CD4-positive, alpha-beta T cell treated with Interleukin-10 for 1 hour (primary cell): ENCODE measurements around the gene SLC35F4.
"Not testable (repeated sequence)": the region's sequence is repeated elsewhere in the genome, so short reads cannot be mapped to it uniquely, and the experiment has no call there.

Experiments used
- DNase-seq: peaks from one replicate; pipeline ENCODE4 v3.0.0-alpha.2; 2020

SLC35F4 gene

GRCh38 chr14:57714487-57714931, 151.4 kb downstream of the SLC35F4 start:
- no peak for DNase-seq

- no peak for DNase-seq
Measured at GRCh38 chr14:57712698-57713097, 153.2 kb downstream of the SLC35F4 start.

GRCh38 chr14:57712102-57712501, 153.8 kb downstream of the SLC35F4 start:
- no peak for DNase-seq

GRCh38 chr14:57709909-57710308, 156.0 kb downstream of the SLC35F4 start:
- no peak for DNase-seq

- DNase-seq = not testable (repeated sequence)
Measured at GRCh38 chr14:57709086-57709485, 156.8 kb downstream of the SLC35F4 start.

- DNase-seq = no peak
Measured at GRCh38 chr14:57707219-57707618, 158.7 kb downstream of the SLC35F4 start.

GRCh38 chr14:57704763-57705162, 161.1 kb downstream of the SLC35F4 start:
- DNase-seq = no peak

- no peak for DNase-seq
Measured at GRCh38 chr14:57699947-57700346, 165.9 kb downstream of the SLC35F4 start.

GRCh38 chr14:57692671-57693070, 173.2 kb downstream of the SLC35F4 start:
- DNase-seq = no peak

- no peak for DNase-seq
Measured at GRCh38 chr14:57687416-57687815, 178.5 kb downstream of the SLC35F4 start.

- DNase-seq = no peak
Measured at GRCh38 chr14:57686304-57686703, 179.6 kb downstream of the SLC35F4 start.

- DNase-seq = no peak
Measured at GRCh38 chr14:57671021-57671420, 194.9 kb downstream of the SLC35F4 start.

- no peak for DNase-seq
Measured at GRCh38 chr14:57660208-57660607, 205.7 kb downstream of the SLC35F4 start.

- DNase-seq = no peak
Measured at GRCh38 chr14:57659052-57659451, 206.8 kb downstream of the SLC35F4 start.

- DNase-seq = no peak
Measured at GRCh38 chr14:57657487-57657886, 208.4 kb downstream of the SLC35F4 start.

GRCh38 chr14:57656853-57657252, 209.0 kb downstream of the SLC35F4 start:
- DNase-seq = no peak

GRCh38 chr14:57652769-57653168, 213.1 kb downstream of the SLC35F4 start:
- no peak for DNase-seq

- no peak for DNase-seq
Measured at GRCh38 chr14:57641776-57642175, 224.1 kb downstream of the SLC35F4 start.

GRCh38 chr14:57640036-57640435, 225.9 kb downstream of the SLC35F4 start:
- no peak for DNase-seq

GRCh38 chr14:57637901-57638300, 228.0 kb downstream of the SLC35F4 start:
- no peak for DNase-seq

GRCh38 chr14:57634335-57634734, 231.6 kb downstream of the SLC35F4 start:
- DNase-seq = no peak

GRCh38 chr14:57632649-57633048, 233.2 kb downstream of the SLC35F4 start:
- DNase-seq = no peak

- DNase-seq = no peak
Measured at GRCh38 chr14:57617510-57617909, 248.4 kb downstream of the SLC35F4 start.

GRCh38 chr14:57612946-57613345, 252.9 kb downstream of the SLC35F4 start:
- DNase-seq = no peak

- no peak for DNase-seq
Measured at GRCh38 chr14:57611555-57612075, 254.3 kb downstream of the SLC35F4 start.

GRCh38 chr14:57610631-57611030, 255.3 kb downstream of the SLC35F4 start:
- no peak for DNase-seq
